Glomerular endothelial cell (primary cell): ENCODE results near the gene LPAR2. TPM values are rescaled to one million over a fixed set of nuclear protein-coding genes. Genes with fewer than 3 reads are reported as not detected.

ENCODE experiments used
- total RNA-seq: library from RNA; depleted of rRNA; stranded (reverse); fragments of >200 nt; gene quantifications from 2 replicates; pipeline ENCODE4 v1.2.3, GENCODE V29; 2015

The LPAR2 gene
- total RNA-seq, 1 donor from 2014 or later = 6.2 TPM

Other genes with a start within 250 kb of the LPAR2 start
- 97.8 and 102 TPM in 2 replicates for gene GATAD2A, start 222.5 kb downstream of the LPAR2 start, total RNA-seq
- 0.92 and 1.7 TPM in 2 replicates for gene TSSK6, start 112.7 kb downstream of the LPAR2 start, total RNA-seq
- 60.2 and 111 TPM in 2 replicates for gene NDUFA13, start 112.0 kb downstream of the LPAR2 start, total RNA-seq
- gene YJEFN3, start 99.3 kb downstream of the LPAR2 start, total RNA-seq = 0.53 TPM in 1 of 2 replicates, not detected in the other
- gene CILP2, start 90.0 kb downstream of the LPAR2 start, total RNA-seq = not detected in 2 replicates
- 0.19 TPM in 1 of 2 replicates, not detected in the other for gene PBX4, start 9.5 kb downstream of the LPAR2 start, total RNA-seq
- 13.6 and 22.5 TPM in 2 replicates for gene GMIP, start 15.4 kb upstream of the LPAR2 start, total RNA-seq
- 191 and 275 TPM in 2 replicates for gene ATP13A1, start 35.5 kb upstream of the LPAR2 start, total RNA-seq
- gene ZNF101, start 40.6 kb upstream of the LPAR2 start, total RNA-seq = 6.1 and 9.4 TPM in 2 replicates
- gene ZNF14, start 104.9 kb upstream of the LPAR2 start, total RNA-seq = 2.5 and 5.5 TPM in 2 replicates
- 17.0 and 22.2 TPM in 2 replicates for gene ZNF506, start 193.5 kb upstream of the LPAR2 start, total RNA-seq
- gene ZNF253, start 237.7 kb upstream of the LPAR2 start, total RNA-seq = 6.7 and 8.3 TPM in 2 replicates